ENCODE results near the gene NKX1-1. TPM values are rescaled to one million over a fixed set of nuclear protein-coding genes. Genes with fewer than 3 reads are reported as not detected.

Gene NKX1-1
- total and polyA plus RNA-seq, 2 of the 8 experiments (the other 6 are each of a cell fraction or from before 2014, with no cell fraction given) = not detected

- TF ChIP-seq GABPA (IDR thresholded peaks at IDR 0.05; ENCODE audit: borderline replicate concordance, insufficient read depth, low read length) (no peak), ASH2L (IDR thresholded peaks at IDR 0.05; ENCODE audit: low read length) (no peak), SP1 (IDR thresholded peaks at IDR 0.05; ENCODE audit: low read depth, low read length) (no peak), EP300 (IDR thresholded peaks at IDR 0.05; ENCODE audit: borderline replicate concordance in 1 of 2, low read depth in 2 of 2, low read length in 2 of 2) (no peak), CTCF (IDR thresholded peaks at IDR 0.05; ENCODE audit: control extremely low read depth in 1 of 3, insufficient read depth in 1 of 3, low read depth in 1 of 3, low read length in 3 of 3) (no peak)
Measured at GRCh38 chr4:1400831-1401408, 5.3 kb downstream of the NKX1-1 start (continued).

All from H1 (cell line).